ENCODE measurements around the gene UNCX.

UNCX gene

GRCh38 chr7:1196950-1197349 lies 35.7 kb upstream of the UNCX start:
- Histone ChIP-seq H3F3A (ENCODE audit: control insufficient read depth, insufficient read depth) (no peaks in the 10 kb centered on the region; the same call in 1 of the 2 replicates), H3K36me3 (ENCODE audit: control insufficient read depth, low read length) (no peaks in the 10 kb centered on the region), H3K4me2 (ENCODE audit: low read length) (no peak overlapping the region), H3K27me3 (ENCODE audit: control insufficient read depth, low read length) (peaks cover 8% of the 10 kb centered on the region), H3K9me2 (replicated peaks; ENCODE audit: control insufficient read depth, low read length) (no peaks in the 10 kb centered on the region), H3K4me3 (ENCODE audit: low read length) (no peak overlapping the region), H4K20me1 (ENCODE audit: control insufficient read depth, insufficient read depth, low read depth, low read length) (no peaks in the 10 kb centered on the region), H3K27ac (ENCODE audit: low read depth, low read length) (no peak overlapping the region), H3K9me3 (ENCODE audit: control insufficient read depth, insufficient read depth, low read length) (no peaks in the 10 kb centered on the region), H3K79me2 (ENCODE audit: control insufficient read depth, low read length) (no peaks in the 10 kb centered on the region), H3K4me1 (ENCODE audit: control insufficient read depth, low read length) (peaks cover 5% of the 10 kb centered on the region)
- no peak for TF ChIP-seq CTCF (IDR thresholded peaks at IDR 0.05; ENCODE audit: low read depth, low read length, poor library complexity, severe bottlenecking)
- no peak for TF ChIP-seq EZH2phosphoT487 (IDR thresholded peaks at IDR 0.05; ENCODE audit: borderline replicate concordance, low read length)

GRCh38 chr7:1197997-1198625 lies 34.6 kb upstream of the UNCX start:
- Histone ChIP-seq H4K20me1 (ENCODE audit: control insufficient read depth, insufficient read depth, low read depth, low read length) (no peaks in the 10 kb centered on the region), H3K27ac (ENCODE audit: low read depth, low read length) (no peak overlapping the region), H3K4me2 (ENCODE audit: low read length) (no peak overlapping the region), H3K27me3 (ENCODE audit: control insufficient read depth, low read length) (peaks cover 8% of the 10 kb centered on the region), H3K4me3 (ENCODE audit: low read length) (no peak overlapping the region), H3K9me3 (ENCODE audit: control insufficient read depth, insufficient read depth, low read length) (no peaks in the 10 kb centered on the region), H3K36me3 (ENCODE audit: control insufficient read depth, low read length) (no peaks in the 10 kb centered on the region), H3F3A (ENCODE audit: control insufficient read depth, insufficient read depth) (no peaks in the 10 kb centered on the region; the same call in 1 of the 2 replicates), H3K4me1 (ENCODE audit: control insufficient read depth, low read length) (no peaks in the 10 kb centered on the region), H3K79me2 (ENCODE audit: control insufficient read depth, low read length) (no peaks in the 10 kb centered on the region), H3K9me2 (replicated peaks; ENCODE audit: control insufficient read depth, low read length) (no peaks in the 10 kb centered on the region)
- TF ChIP-seq EZH2phosphoT487 (IDR thresholded peaks at IDR 0.05; ENCODE audit: borderline replicate concordance, low read length), result no peak
- TF ChIP-seq CTCF (IDR thresholded peaks at IDR 0.05; ENCODE audit: low read depth, low read length, poor library complexity, severe bottlenecking), result no peak

- Histone ChIP-seq H3K4me1 (ENCODE audit: control insufficient read depth, low read length) (no peaks in the 10 kb centered on the region), H4K20me1 (ENCODE audit: control insufficient read depth, insufficient read depth, low read depth, low read length) (no peaks in the 10 kb centered on the region), H3K27me3 (ENCODE audit: control insufficient read depth, low read length) (no peaks in the 10 kb centered on the region), H3F3A (ENCODE audit: control insufficient read depth, insufficient read depth) (no peaks in the 10 kb centered on the region; the same call in 1 of the 2 replicates), H3K9me3 (ENCODE audit: control insufficient read depth, insufficient read depth, low read length) (no peaks in the 10 kb centered on the region), H3K36me3 (ENCODE audit: control insufficient read depth, low read length) (no peaks in the 10 kb centered on the region), H3K79me2 (ENCODE audit: control insufficient read depth, low read length) (no peaks in the 10 kb centered on the region), H3K4me2 (ENCODE audit: low read length) (no peak overlapping the region), H3K27ac (ENCODE audit: low read depth, low read length) (no peak overlapping the region), H3K9me2 (replicated peaks; ENCODE audit: control insufficient read depth, low read length) (no peaks in the 10 kb centered on the region), H3K4me3 (ENCODE audit: low read length) (no peak overlapping the region)
- TF ChIP-seq CTCF (IDR thresholded peaks at IDR 0.05; ENCODE audit: low read depth, low read length, poor library complexity, severe bottlenecking) (no peak), EZH2phosphoT487 (IDR thresholded peaks at IDR 0.05; ENCODE audit: borderline replicate concordance, low read length) (no peak)
Measured at GRCh38 chr7:1200045-1200444, 32.6 kb upstream of the UNCX start.

All from DOHH2 (cell line).